Dermis microvascular lymphatic vessel endothelial cell (primary cell): ENCODE data around the gene BMPER. TPM values are rescaled to one million over a fixed set of nuclear protein-coding genes. Genes with fewer than 3 reads are reported as not detected.

Experiments used
- DNase-seq, 2 donors: peaks; one replicate each; pipeline versions ENCODE4 v3.0.0 to v3.0.0-alpha.2; 2010; ENCODE audit warnings: low read depth in 2 of 2
- total RNA-seq: library from RNA; depleted of rRNA; stranded (reverse); fragments of >200 nt; gene quantifications from 2 replicates; pipeline ENCODE4 v1.2.1, GENCODE V29; 2014

Gene BMPER
- total RNA-seq, 1 donor from 2014 or later = 0.13 TPM

GRCh38 chr7:33922820-33923219, 17.5 kb downstream of the BMPER start:
- no peak for DNase-seq

- DNase-seq = peak in 1 of 2 donors; percentile 3
These were observed 18.3 kb downstream of the BMPER start for GRCh38 chr7:33923440-33924229.

GRCh38 chr7:33926535-33926934, 21.2 kb downstream of the BMPER start:
- no peak for DNase-seq

GRCh38 chr7:33928986-33929385, 23.6 kb downstream of the BMPER start:
- no peak for DNase-seq

- DNase-seq = no peak
These were observed 26.9 kb downstream of the BMPER start for GRCh38 chr7:33932221-33932620.

GRCh38 chr7:33932832-33933468, 27.6 kb downstream of the BMPER start:
- DNase-seq = peak; percentile 36 to 70

- DNase-seq = peak in 1 of 2 donors; percentile 7
These were observed 28.4 kb downstream of the BMPER start for GRCh38 chr7:33933611-33934281.

- no peak for DNase-seq
These were observed 29.1 kb downstream of the BMPER start for GRCh38 chr7:33934391-33934790.

- no peak for DNase-seq
These were observed 31.2 kb downstream of the BMPER start for GRCh38 chr7:33936503-33936902.

GRCh38 chr7:33937871-33938270, 32.5 kb downstream of the BMPER start:
- DNase-seq = no peak

- DNase-seq = no peak
These were observed 33.8 kb downstream of the BMPER start for GRCh38 chr7:33939121-33939520.

- no peak for DNase-seq
These were observed 35.2 kb downstream of the BMPER start for GRCh38 chr7:33940503-33940902.

- DNase-seq = no peak
These were observed 36.1 kb downstream of the BMPER start for GRCh38 chr7:33941418-33941817.

GRCh38 chr7:33946094-33946699, 40.9 kb downstream of the BMPER start:
- no peak for DNase-seq

GRCh38 chr7:33950047-33950714, 44.8 kb downstream of the BMPER start:
- DNase-seq = no peak

GRCh38 chr7:33952824-33953223, 47.5 kb downstream of the BMPER start:
- no peak for DNase-seq

- no peak for DNase-seq
These were observed 52.8 kb downstream of the BMPER start for GRCh38 chr7:33958104-33958503.

- no peak for DNase-seq
These were observed 54.3 kb downstream of the BMPER start for GRCh38 chr7:33959676-33960075.

GRCh38 chr7:33961948-33962347, 56.6 kb downstream of the BMPER start:
- no peak for DNase-seq

- no peak for DNase-seq
These were observed 59.3 kb downstream of the BMPER start for GRCh38 chr7:33964417-33965182.
